ENCODE results near the gene FRMD7. TPM values are rescaled to one million over a fixed set of nuclear protein-coding genes. Genes with fewer than 3 reads are reported as not detected.
"Not testable (repeated sequence)": the region's sequence is repeated elsewhere in the genome, so short reads cannot be mapped to it uniquely, and the experiment has no call there.

Gene FRMD7
- total and polyA plus RNA-seq, 4 donors, result 0.13 to 2.4 (median 0.44) TPM

DNA sequence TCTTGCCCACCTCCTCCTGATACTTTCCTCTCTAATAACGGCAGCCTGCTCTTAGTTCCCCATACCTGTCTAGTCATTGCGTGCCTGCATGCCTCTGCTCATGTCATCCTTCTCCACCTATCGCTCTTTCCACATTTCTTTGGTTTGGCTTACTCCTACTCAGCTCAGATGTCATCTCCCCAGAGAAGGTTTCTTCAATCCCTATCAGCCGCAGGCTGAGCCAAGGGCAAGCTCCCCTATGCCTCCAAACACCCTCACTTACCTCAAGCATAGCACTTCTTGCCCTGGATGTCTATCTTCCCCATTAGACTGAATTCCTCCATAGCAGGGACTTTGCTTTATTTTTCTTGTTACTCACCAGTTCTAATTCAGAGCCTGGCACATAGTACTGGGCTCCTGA, 26.6 kb downstream of the FRMD7 start:
- Histone ChIP-seq H3K4me1 (ENCODE audit: control insufficient read depth, insufficient read depth, low read length) (no peaks in the 10 kb centered on the region), H3K27ac (ENCODE audit: low read depth, low read length) (no peak overlapping the region), H3K9me3 (ENCODE audit: control insufficient read depth, insufficient read depth, low read length) (no peaks in the 10 kb centered on the region), H3K27me3 (ENCODE audit: control insufficient read depth, insufficient read depth, low read length) (peaks cover 12% of the 10 kb centered on the region), H3K4me3 (ENCODE audit: low read depth, low read length) (no peak overlapping the region), H3K36me3 (ENCODE audit: control insufficient read depth, insufficient read depth, low read length) (no peaks in the 10 kb centered on the region)
- no peak for DNase-seq (ENCODE audit: low read depth in 4 of 6, low spot score in 6 of 6)
- 73% methylated on average over 4 of the region's 4 CpGs for WGBS (ENCODE audit: insufficient coverage)

- not testable (repeated sequence) for H3K27ac ChIP-seq (ENCODE audit: low read depth, low read length); DNase-seq (ENCODE audit: low read depth in 4 of 6, low spot score in 6 of 6); H3K36me3 ChIP-seq (ENCODE audit: control insufficient read depth, insufficient read depth, low read length); H3K4me3 ChIP-seq (ENCODE audit: low read depth, low read length); H3K4me1 ChIP-seq (ENCODE audit: control insufficient read depth, insufficient read depth, low read length); H3K9me3 ChIP-seq (ENCODE audit: control insufficient read depth, insufficient read depth, low read length)
- peaks cover 13% of the 10 kb centered on the region for H3K27me3 ChIP-seq (ENCODE audit: control insufficient read depth, insufficient read depth, low read length)
- WGBS (ENCODE audit: insufficient coverage), result 78% methylated on average over 1 of the region's 4 CpGs
Observed at GRCh38 chrX:132098704-132099103, 29.1 kb downstream of the FRMD7 start.

- DNase-seq (ENCODE audit: low read depth in 4 of 6, low spot score in 6 of 6), result peak in 1 of 6 donors; percentile 17
- Histone ChIP-seq H3K4me3 (ENCODE audit: low read depth, low read length) (no peak overlapping the region), H3K36me3 (ENCODE audit: control insufficient read depth, insufficient read depth, low read length) (no peaks in the 10 kb centered on the region), H3K27ac (ENCODE audit: low read depth, low read length) (no peak overlapping the region), H3K9me3 (ENCODE audit: control insufficient read depth, insufficient read depth, low read length) (no peaks in the 10 kb centered on the region), H3K4me1 (ENCODE audit: control insufficient read depth, insufficient read depth, low read length) (no peaks in the 10 kb centered on the region), H3K27me3 (ENCODE audit: control insufficient read depth, insufficient read depth, low read length) (peaks cover 9% of the 10 kb centered on the region)
- 40% methylated on average over 1 of the region's 2 CpGs for WGBS (ENCODE audit: insufficient coverage)
Observed at GRCh38 chrX:132094164-132094563, 33.7 kb downstream of the FRMD7 start.

DNA sequence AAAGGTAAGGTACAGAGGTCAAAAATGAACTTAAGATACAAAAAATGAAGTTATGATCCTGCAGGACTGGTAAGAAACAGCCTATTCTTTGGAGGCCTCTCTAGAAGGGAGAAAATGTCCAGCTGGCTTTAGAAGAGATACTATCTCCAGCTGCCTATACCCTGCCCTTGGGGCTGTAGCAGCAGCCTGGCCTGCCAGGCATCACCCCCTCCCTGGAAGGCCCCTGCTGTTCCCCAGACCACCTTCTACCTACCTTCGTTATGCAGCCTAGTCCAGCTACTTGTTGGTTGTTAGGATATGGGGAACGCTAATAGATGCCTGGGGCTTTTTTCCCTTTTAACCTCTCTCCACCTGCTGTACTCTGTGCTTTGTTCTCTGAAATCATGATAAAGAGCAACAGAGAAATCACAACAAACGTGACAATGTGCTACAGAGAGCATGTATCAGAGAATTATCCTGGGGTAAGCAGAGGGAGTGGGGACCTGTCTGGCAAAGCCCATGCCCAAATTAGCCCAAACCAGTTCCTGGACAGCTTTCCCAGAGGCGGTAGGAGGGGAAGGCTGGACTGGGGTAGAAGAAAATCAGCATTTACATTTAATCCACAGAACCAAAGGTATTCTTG, 34.5 kb downstream of the FRMD7 start:
- WGBS (ENCODE audit: insufficient coverage), result 67% methylated on average over 1 of the region's 4 CpGs
- H3K4me1 ChIP-seq (ENCODE audit: control insufficient read depth, insufficient read depth, low read length), result no peaks in the 10 kb centered on the region
- no peaks in the 10 kb centered on the region for H3K36me3 ChIP-seq (ENCODE audit: control insufficient read depth, insufficient read depth, low read length)
- H3K27me3 ChIP-seq (ENCODE audit: control insufficient read depth, insufficient read depth, low read length), result peaks cover 9% of the 10 kb centered on the region
- DNase-seq (ENCODE audit: low read depth in 4 of 6, low spot score in 6 of 6), result no peak
- H3K4me3 ChIP-seq (ENCODE audit: low read depth, low read length), result no peak overlapping the region
- no peaks in the 10 kb centered on the region for H3K9me3 ChIP-seq (ENCODE audit: control insufficient read depth, insufficient read depth, low read length)
- no peak overlapping the region for H3K27ac ChIP-seq (ENCODE audit: low read depth, low read length)

DNA sequence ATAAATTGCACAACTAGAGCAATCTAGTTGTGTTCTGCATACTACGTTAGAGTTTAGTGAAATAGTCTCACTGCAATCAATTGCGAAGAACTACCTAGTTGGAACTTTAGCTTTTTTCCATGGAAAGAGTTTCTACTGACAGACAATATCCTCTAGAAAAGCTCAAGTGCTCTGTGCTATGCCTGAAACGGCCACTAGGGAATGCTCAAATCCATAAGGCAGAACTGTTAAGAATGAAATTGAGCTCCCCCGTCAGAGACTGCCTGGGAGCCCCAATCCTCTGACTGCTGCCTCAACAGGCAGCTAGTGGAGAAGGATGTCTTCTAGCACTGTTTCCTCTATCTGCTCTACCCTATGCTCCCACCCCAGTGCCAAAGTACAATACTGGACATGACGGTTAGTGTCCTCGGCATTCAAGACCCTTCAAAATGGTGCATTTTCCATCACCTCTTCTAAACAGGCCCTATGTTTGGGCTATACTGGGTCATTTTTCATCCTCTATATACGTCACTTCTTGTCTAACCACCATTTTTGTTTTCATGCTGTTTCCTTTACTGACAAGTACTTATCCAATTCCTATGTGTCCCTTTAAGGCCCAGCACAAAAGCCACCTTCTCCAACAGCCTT, 35.3 kb downstream of the FRMD7 start:
- WGBS (ENCODE audit: insufficient coverage), result 57% methylated on average over 5 of the region's 7 CpGs
- Histone ChIP-seq H3K27ac (ENCODE audit: low read depth, low read length) (no peak overlapping the region), H3K9me3 (ENCODE audit: control insufficient read depth, insufficient read depth, low read length) (no peaks in the 10 kb centered on the region), H3K27me3 (ENCODE audit: control insufficient read depth, insufficient read depth, low read length) (peaks cover 9% of the 10 kb centered on the region), H3K4me1 (ENCODE audit: control insufficient read depth, insufficient read depth, low read length) (no peaks in the 10 kb centered on the region), H3K36me3 (ENCODE audit: control insufficient read depth, insufficient read depth, low read length) (no peaks in the 10 kb centered on the region), H3K4me3 (ENCODE audit: low read depth, low read length) (no peak overlapping the region)
- DNase-seq (ENCODE audit: low read depth in 4 of 6, low spot score in 6 of 6), result peak in 5 of 6 donors; percentile 7 to 60 (median 17)

DNA sequence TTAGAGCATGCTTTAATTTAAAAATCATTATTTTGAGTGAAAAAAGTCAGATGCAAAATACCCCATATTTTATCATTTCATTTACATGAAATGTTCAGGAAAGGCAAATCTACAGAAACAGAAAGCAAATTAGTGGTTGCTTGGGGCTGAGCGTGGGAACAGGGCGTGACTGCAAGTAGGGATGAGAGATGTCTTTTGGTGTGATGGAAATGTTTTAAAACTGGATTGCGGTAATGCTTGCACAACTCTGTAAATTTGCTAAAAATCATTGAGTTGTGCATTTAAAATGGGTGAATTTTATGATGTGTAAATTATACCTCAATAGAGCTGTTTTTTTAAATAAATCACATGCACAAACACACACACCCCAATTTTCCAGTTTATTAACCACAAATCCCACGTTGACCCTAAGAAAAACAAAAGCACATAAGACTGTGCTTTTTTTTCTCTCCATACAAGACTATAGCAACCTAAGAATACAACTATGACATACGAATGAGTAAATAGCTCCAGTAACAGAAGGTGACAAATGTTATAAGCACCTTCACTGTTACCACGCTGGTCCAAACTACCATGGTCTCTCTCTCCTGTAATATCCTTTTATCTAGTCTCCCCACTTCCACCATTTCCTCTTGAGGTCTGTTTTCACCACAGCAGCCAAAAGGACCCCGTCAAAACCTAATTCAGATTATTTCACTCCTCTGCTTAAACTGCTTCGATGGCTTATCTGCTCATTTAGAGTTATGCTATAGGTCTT, 37.2 kb downstream of the FRMD7 start:
- H3K27me3 ChIP-seq (ENCODE audit: control insufficient read depth, insufficient read depth, low read length), result peaks cover 8% of the 10 kb centered on the region
- no peak overlapping the region for H3K4me3 ChIP-seq (ENCODE audit: low read depth, low read length)
- DNase-seq (ENCODE audit: low read depth in 4 of 6, low spot score in 6 of 6), result no peak
- no peaks in the 10 kb centered on the region for H3K4me1 ChIP-seq (ENCODE audit: control insufficient read depth, insufficient read depth, low read length)
- H3K27ac ChIP-seq (ENCODE audit: low read depth, low read length), result no peak overlapping the region
- H3K36me3 ChIP-seq (ENCODE audit: control insufficient read depth, insufficient read depth, low read length), result no peaks in the 10 kb centered on the region
- H3K9me3 ChIP-seq (ENCODE audit: control insufficient read depth, insufficient read depth, low read length), result no peaks in the 10 kb centered on the region
- 59% methylated on average over 5 of the region's 8 CpGs for WGBS (ENCODE audit: insufficient coverage)

GRCh38 chrX:132088864-132089263, 39.0 kb downstream of the FRMD7 start:
- Histone ChIP-seq H3K27ac (ENCODE audit: low read depth, low read length) (no peak overlapping the region), H3K4me3 (ENCODE audit: low read depth, low read length) (no peak overlapping the region), H3K36me3 (ENCODE audit: control insufficient read depth, insufficient read depth, low read length) (no peaks in the 10 kb centered on the region), H3K27me3 (ENCODE audit: control insufficient read depth, insufficient read depth, low read length) (peaks cover 19% of the 10 kb centered on the region), H3K9me3 (ENCODE audit: control insufficient read depth, insufficient read depth, low read length) (no peaks in the 10 kb centered on the region), H3K4me1 (ENCODE audit: control insufficient read depth, insufficient read depth, low read length) (no peaks in the 10 kb centered on the region)
- DNase-seq (ENCODE audit: low read depth in 4 of 6, low spot score in 6 of 6), result no peak

DNA sequence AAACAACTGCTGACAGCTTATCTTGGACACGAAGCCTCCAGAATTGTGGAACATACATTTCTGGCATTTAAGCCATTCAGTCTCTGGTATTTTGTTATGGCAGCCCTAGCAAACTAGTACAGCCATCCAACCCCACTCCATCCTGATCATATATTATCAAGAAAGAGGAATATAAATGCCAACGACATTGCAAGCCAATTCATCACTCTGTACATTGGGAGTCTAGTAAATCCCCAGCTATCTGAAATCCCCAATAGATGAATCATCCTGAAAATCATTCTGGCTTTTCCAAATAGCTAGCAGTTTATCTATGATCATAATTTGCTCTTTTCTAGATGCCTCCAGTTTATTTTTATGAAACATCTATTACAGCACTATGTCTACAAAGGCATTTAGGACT, 41.1 kb downstream of the FRMD7 start:
- Histone ChIP-seq H3K4me1 (ENCODE audit: control insufficient read depth, insufficient read depth, low read length) (no peaks in the 10 kb centered on the region), H3K36me3 (ENCODE audit: control insufficient read depth, insufficient read depth, low read length) (no peaks in the 10 kb centered on the region), H3K9me3 (ENCODE audit: control insufficient read depth, insufficient read depth, low read length) (no peaks in the 10 kb centered on the region), H3K27me3 (ENCODE audit: control insufficient read depth, insufficient read depth, low read length) (peaks cover 23% of the 10 kb centered on the region), H3K4me3 (ENCODE audit: low read depth, low read length) (no peak overlapping the region), H3K27ac (ENCODE audit: low read depth, low read length) (no peak overlapping the region)
- DNase-seq (ENCODE audit: low read depth in 4 of 6, low spot score in 6 of 6), result no peak
- no CpG with 5 or more reads among the region's 2 CpGs for WGBS (ENCODE audit: insufficient coverage)

GRCh38 chrX:132085786-132086185, 42.0 kb downstream of the FRMD7 start:
- Histone ChIP-seq H3K36me3 (ENCODE audit: control insufficient read depth, insufficient read depth, low read length) (no peaks in the 10 kb centered on the region), H3K27me3 (ENCODE audit: control insufficient read depth, insufficient read depth, low read length) (peaks cover 22% of the 10 kb centered on the region), H3K9me3 (ENCODE audit: control insufficient read depth, insufficient read depth, low read length) (no peaks in the 10 kb centered on the region), H3K4me1 (ENCODE audit: control insufficient read depth, insufficient read depth, low read length) (no peaks in the 10 kb centered on the region), H3K4me3 (ENCODE audit: low read depth, low read length) (no peak overlapping the region), H3K27ac (ENCODE audit: low read depth, low read length) (no peak overlapping the region)
- no peak for DNase-seq (ENCODE audit: low read depth in 4 of 6, low spot score in 6 of 6)
- WGBS (ENCODE audit: insufficient coverage), result 56% methylated on average over 1 of the region's 3 CpGs

DNA sequence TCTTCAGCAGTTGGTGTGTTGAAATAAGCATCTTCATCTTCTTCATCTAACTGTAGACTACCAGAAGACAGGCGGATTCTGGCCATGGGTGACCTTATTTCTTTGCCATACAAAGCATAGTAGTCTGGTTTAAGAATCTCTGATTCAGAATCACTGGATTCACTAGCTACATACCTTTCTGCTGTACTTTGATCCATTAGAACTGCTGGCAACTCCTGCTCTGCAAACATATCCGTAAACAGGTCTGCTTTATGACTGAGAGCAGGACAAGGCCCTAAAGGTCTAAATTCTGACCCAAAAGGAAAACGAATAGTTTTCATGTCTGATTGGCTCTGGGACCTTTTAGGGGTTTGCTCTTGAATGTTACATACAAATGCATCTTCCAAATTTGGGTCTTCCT, 49.9 kb downstream of the FRMD7 start:
- no peaks in the 10 kb centered on the region for H3K9me3 ChIP-seq (ENCODE audit: control insufficient read depth, insufficient read depth, low read length)
- peaks cover 5% of the 10 kb centered on the region for H3K27me3 ChIP-seq (ENCODE audit: control insufficient read depth, insufficient read depth, low read length)
- no peaks in the 10 kb centered on the region for H3K36me3 ChIP-seq (ENCODE audit: control insufficient read depth, insufficient read depth, low read length)
- H3K4me1 ChIP-seq (ENCODE audit: control insufficient read depth, insufficient read depth, low read length), result no peaks in the 10 kb centered on the region
- WGBS (ENCODE audit: insufficient coverage), result 92% methylated on average over 2 of the region's 3 CpGs
- H3K4me3 ChIP-seq (ENCODE audit: low read depth, low read length), result no peak overlapping the region
- no peak for DNase-seq (ENCODE audit: low read depth in 4 of 6, low spot score in 6 of 6)
- H3K27ac ChIP-seq (ENCODE audit: low read depth, low read length), result no peak overlapping the region

Data from spinal cord (tissue), 10 donors.